Neural cell (in vitro differentiated cells): ENCODE data around the gene UCN2.

ENCODE experiments used
- EZH2 ChIP-seq: fragments of 200-600, 300-800 bp; shearing (Covaris generic), sonication (generic); IDR thresholded peaks from 2 replicates; pipeline ENCODE4 v1.6.1; 2014; ENCODE audit warnings: antibody characterized with exemption, low read length, borderline replicate concordance, mild to moderate bottlenecking; ENCODE audit not compliant: insufficient read depth, poor library complexity, severe bottlenecking
- POLR2AphosphoS5 ChIP-seq: IDR thresholded peaks from 2 replicates; pipeline ENCODE4 v1.6.1; 2012
- TF ChIP-seq, protein P1 (sequence below): fragments of 450-650 bp; IDR thresholded peaks from 2 replicates; pipeline ENCODE4 v1.5.1; 2014; ENCODE audit warnings: antibody characterized with exemption, mild to moderate bottlenecking, moderate library complexity; ENCODE audit not compliant: poor library complexity, severe bottlenecking

GRCh38 chr3:48528048-48528447, 35.5 kb downstream of the UCN2 start:
- TF ChIP-seq POLR2AphosphoS5 = no peak
- TF ChIP-seq, protein P1, sequence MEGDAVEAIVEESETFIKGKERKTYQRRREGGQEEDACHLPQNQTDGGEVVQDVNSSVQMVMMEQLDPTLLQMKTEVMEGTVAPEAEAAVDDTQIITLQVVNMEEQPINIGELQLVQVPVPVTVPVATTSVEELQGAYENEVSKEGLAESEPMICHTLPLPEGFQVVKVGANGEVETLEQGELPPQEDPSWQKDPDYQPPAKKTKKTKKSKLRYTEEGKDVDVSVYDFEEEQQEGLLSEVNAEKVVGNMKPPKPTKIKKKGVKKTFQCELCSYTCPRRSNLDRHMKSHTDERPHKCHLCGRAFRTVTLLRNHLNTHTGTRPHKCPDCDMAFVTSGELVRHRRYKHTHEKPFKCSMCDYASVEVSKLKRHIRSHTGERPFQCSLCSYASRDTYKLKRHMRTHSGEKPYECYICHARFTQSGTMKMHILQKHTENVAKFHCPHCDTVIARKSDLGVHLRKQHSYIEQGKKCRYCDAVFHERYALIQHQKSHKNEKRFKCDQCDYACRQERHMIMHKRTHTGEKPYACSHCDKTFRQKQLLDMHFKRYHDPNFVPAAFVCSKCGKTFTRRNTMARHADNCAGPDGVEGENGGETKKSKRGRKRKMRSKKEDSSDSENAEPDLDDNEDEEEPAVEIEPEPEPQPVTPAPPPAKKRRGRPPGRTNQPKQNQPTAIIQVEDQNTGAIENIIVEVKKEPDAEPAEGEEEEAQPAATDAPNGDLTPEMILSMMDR = no peak
- no peak for TF ChIP-seq EZH2
